Activated CD8-positive, alpha-beta T cell treated with anti-CD3 and anti-CD28 coated beads for 36 hours (primary cell): ENCODE data around the gene CLHC1. TPM values are rescaled to one million over a fixed set of nuclear protein-coding genes. Genes with fewer than 3 reads are reported as not detected.

Source experiments
- total RNA-seq, 2 experiments: library from RNA; stranded (reverse); gene quantifications; one replicate each; pipeline ENCODE4 v1.2.3, GENCODE V29; 2021

The CLHC1 gene
- total RNA-seq, 2 experiments from 2014 or later: 4.2 to 5.6 TPM

Other genes with a start within 250 kb of the CLHC1 start
- 10 to 100 TPM; 81.5 to 85.0 TPM for gene RTN4, start 181.8 kb downstream of the CLHC1 start, total RNA-seq
- 1,000 to 10,000 TPM; 1,457 to 1,492 TPM for gene RPS27A, start 395 bp upstream of the CLHC1 start, total RNA-seq
- gene MTIF2, start 36.9 kb upstream of the CLHC1 start, total RNA-seq: 10 to 100 TPM; 50.5 to 51.1 TPM
- 10 to 100 TPM; 14.8 to 15.8 TPM for gene CCDC88A, start 187.6 kb upstream of the CLHC1 start, total RNA-seq